A549 (cell line): ENCODE measurements around the gene POLR2C. TPM values are rescaled to one million over a fixed set of nuclear protein-coding genes. Genes with fewer than 3 reads are reported as not detected.

Experiments
- ATAC-seq, 2 experiments: fragments of 200-7000 bp in 1 of 2; fragments of >200 bp in 1 of 2; cut with Nextera tagmentation in 1 of 2; cut with Tn5 transposase in 1 of 2; 3 replicates each; pipeline versions ENCODE4 v1.8.0 to v1.9.1; 2018 to 2020; ENCODE audit warnings: mild to moderate bottlenecking in 1 of 2, moderate library complexity in 1 of 2
- CTCF ChIA-PET: fragments of 300-600 bp; sonication (Branson Sonifier 250); formaldehyde crosslinking; extraction: SDS; loops from one replicate; lab custom pipeline; 2021; ENCODE audit warnings: antibody characterized with exemption, inconsistent platforms; lab: Yijun Ruan, JAX
- POLR2A ChIA-PET: fragments of 350-600 bp; formaldehyde crosslinking; extraction: SDS; loops from one replicate; lab custom pipeline; 2021; ENCODE audit warnings: antibody characterized with exemption, inconsistent platforms; lab: Yijun Ruan, JAX
- DNase-seq, 2 experiments: peaks; one replicate each; pipeline versions ENCODE4 v3.0.0 to v3.0.0-alpha.2; 2011 to 2016; ENCODE audit warnings: low read depth in 1 of 2, low spot score in 1 of 2
- FAIRE-seq: peaks from 2 replicates; lab custom pipeline; 2011; peaks lifted over from hg19 to GRCh38; lab: Jason Lieb, UNC
- H3K27ac ChIP-seq, 2 experiments: fragments of >200 bp; sonication (Bioruptor Twin); formaldehyde crosslinking; 3 replicates each; pipeline ENCODE4 v1.5.1; 2016 to 2017
- H3K4me1 ChIP-seq: fragments of >200 bp; sonication (Bioruptor Twin); formaldehyde crosslinking; 3 replicates; pipeline ENCODE4 v1.6.1; 2016
- H3K4me2 ChIP-seq: fragments of >200 bp; sonication (Bioruptor Twin); formaldehyde crosslinking; 3 replicates; pipeline ENCODE4 v1.6.1; 2016
- H3K4me3 ChIP-seq: fragments of >200 bp; sonication (Bioruptor Twin); formaldehyde crosslinking; 3 replicates; pipeline ENCODE4 v1.5.1; 2016
- H3K9me3 ChIP-seq: fragments of >200 bp; sonication (Bioruptor Twin); formaldehyde crosslinking; 3 replicates; pipeline ENCODE4 v1.6.1; 2016
- ATOH8 ChIP-seq: fragments of 250-450 bp; sonication (Bioruptor Pico); IDR thresholded peaks from 2 replicates; pipeline ENCODE4 v1.5.0; 2020; ENCODE audit warnings: low read depth, mild to moderate bottlenecking, moderate library complexity
- BCL3 ChIP-seq: fragments of >200 bp; sonication (Bioruptor Twin); formaldehyde crosslinking; IDR thresholded peaks from 3 replicates; pipeline ENCODE4 v1.6.1; 2016
- CBX2 ChIP-seq: fragments of 200-600 bp; sonication (generic); IDR thresholded peaks from 2 replicates; pipeline ENCODE4 v1.6.1; 2016; ENCODE audit warnings: low read depth, mild to moderate bottlenecking, borderline replicate concordance
- CBX8 ChIP-seq: fragments of 200-600 bp; sonication (generic); IDR thresholded peaks from 2 replicates; pipeline ENCODE4 v1.6.1; 2016
- CHD2 ChIP-seq: fragments of 150-350 bp; IDR thresholded peaks from 2 replicates; pipeline ENCODE4 v1.6.1; 2014; ENCODE audit warnings: low read length; ENCODE audit not compliant: partially characterized antibody
- CHD4 ChIP-seq: fragments of 200-600 bp; sonication (generic); IDR thresholded peaks from 2 replicates; pipeline ENCODE4 v1.6.1; 2016; ENCODE audit warnings: antibody characterized with exemption, mild to moderate bottlenecking, borderline replicate concordance
- EHF ChIP-seq: fragments of 250-450 bp; sonication (Bioruptor Pico); IDR thresholded peaks from 2 replicates; pipeline ENCODE4 v1.5.0; 2020; ENCODE audit warnings: mild to moderate bottlenecking
- ELK1 ChIP-seq: fragments of 150-350 bp; IDR thresholded peaks from 2 replicates; pipeline ENCODE4 v1.6.1; 2014; ENCODE audit warnings: low read depth, mild to moderate bottlenecking, low read length
- FOSB ChIP-seq: fragments of 250-450 bp; sonication (Bioruptor Pico); IDR thresholded peaks from 2 replicates; pipeline ENCODE4 v1.5.0; 2020; ENCODE audit warnings: mild to moderate bottlenecking, moderate library complexity
- FOSL2 ChIP-seq, 2 experiments: fragments of 450-650 bp in 1 of 2; fragments of >200 bp in 1 of 2; sonication (Bioruptor Twin) in 1 of 2; formaldehyde crosslinking; IDR thresholded peaks; 2 replicates each; pipeline versions ENCODE4 v1.5.0 to v1.6.1; 2016 to 2020; ENCODE audit warnings: mild to moderate bottlenecking in 1 of 2, moderate library complexity in 1 of 2
- FOXS1 ChIP-seq: fragments of 250-450 bp; sonication (Bioruptor Pico); IDR thresholded peaks from 2 replicates; pipeline ENCODE4 v1.5.0; 2020; ENCODE audit warnings: mild to moderate bottlenecking, moderate library complexity
- HES2 ChIP-seq: fragments of >200 bp; sonication (Bioruptor Twin); formaldehyde crosslinking; IDR thresholded peaks from 2 replicates; pipeline ENCODE4 v1.6.1; 2016
- HEYL ChIP-seq: fragments of 250-450 bp; sonication (Bioruptor Pico); IDR thresholded peaks from 2 replicates; pipeline ENCODE4 v1.8.0; 2021; ENCODE audit warnings: mild to moderate bottlenecking, moderate library complexity
- JUN ChIP-seq, 2 experiments: fragments of >200 bp; sonication (Bioruptor Twin); formaldehyde crosslinking; IDR thresholded peaks; 2 replicates in 1 of 2; 3 replicates in 1 of 2; pipeline ENCODE4 v1.6.1; 2016 to 2017
- JUNB ChIP-seq: fragments of >200 bp; sonication (Bioruptor Twin); formaldehyde crosslinking; IDR thresholded peaks from 2 replicates; pipeline ENCODE4 v1.6.1; 2016
- KDM5A ChIP-seq: fragments of 200-600 bp; sonication (generic); IDR thresholded peaks from 2 replicates; pipeline ENCODE4 v1.6.1; 2016; ENCODE audit warnings: antibody characterized with exemption, mild to moderate bottlenecking
- MAX ChIP-seq: IDR thresholded peaks from 2 replicates; pipeline ENCODE4 v1.6.1; 2012
- MYC ChIP-seq: IDR thresholded peaks from 2 replicates; pipeline ENCODE4 v1.6.1; 2012; ENCODE audit warnings: mild to moderate bottlenecking, inconsistent platforms, low read length, improper control_type of control experiment, borderline replicate concordance
- NFE2L2 ChIP-seq: fragments of 150-350 bp; conservative IDR thresholded peaks from 2 replicates; pipeline ENCODE4 v1.6.1; 2014; ENCODE audit warnings: low read length
- NPAS2 ChIP-seq: fragments of 250-450 bp; sonication (Bioruptor Pico); IDR thresholded peaks from 2 replicates; pipeline ENCODE4 v1.8.0; 2022; ENCODE audit warnings: mild to moderate bottlenecking, moderate library complexity, borderline replicate concordance
- POLR2A ChIP-seq: IDR thresholded peaks from 2 replicates; pipeline ENCODE4 v1.6.1; 2012; ENCODE audit warnings: mild to moderate bottlenecking, low read length
- RARB ChIP-seq: fragments of 250-450 bp; sonication (Bioruptor Pico); IDR thresholded peaks from 2 replicates; pipeline ENCODE4 v1.8.0; 2021; ENCODE audit warnings: mild to moderate bottlenecking, moderate library complexity
- RCOR1 ChIP-seq: fragments of 150-350 bp; IDR thresholded peaks from 2 replicates; pipeline ENCODE4 v1.6.1; 2014; ENCODE audit warnings: antibody characterized with exemption, low read length, low read depth
- REST ChIP-seq: fragments of 200-600 bp; sonication (generic); IDR thresholded peaks from 2 replicates; pipeline ENCODE4 v1.6.1; 2016; ENCODE audit warnings: antibody characterized with exemption, mild to moderate bottlenecking, moderate library complexity
- RFX5 ChIP-seq: fragments of 450-650 bp; IDR thresholded peaks from 2 replicates; pipeline ENCODE4 v1.7.1; 2014; ENCODE audit warnings: antibody characterized with exemption, mild to moderate bottlenecking, moderate library complexity
- RNF2 ChIP-seq: fragments of 200-600 bp; sonication (generic); IDR thresholded peaks from 2 replicates; pipeline ENCODE4 v1.6.1; 2016; ENCODE audit warnings: low read depth, mild to moderate bottlenecking, antibody characterized with exemption, moderate library complexity, borderline replicate concordance
- TFCP2L1 ChIP-seq: fragments of 250-450 bp; sonication (Bioruptor Pico); IDR thresholded peaks from 2 replicates; pipeline ENCODE4 v1.5.0; 2021; ENCODE audit warnings: mild to moderate bottlenecking
- ZC3H11A ChIP-seq: fragments of 450-650 bp; IDR thresholded peaks from 2 replicates; pipeline ENCODE4 v1.6.1; 2014; ENCODE audit warnings: antibody characterized with exemption, mild to moderate bottlenecking
- ZFP36 ChIP-seq: fragments of 450-650 bp; IDR thresholded peaks from 2 replicates; pipeline ENCODE4 v1.6.1; 2014; ENCODE audit warnings: borderline replicate concordance; ENCODE audit not compliant: partially characterized antibody
- ZNF302 ChIP-seq: fragments of 250-450 bp; sonication (Bioruptor Pico); IDR thresholded peaks from 2 replicates; pipeline ENCODE4 v1.9.0; 2021; ENCODE audit warnings: inconsistent platforms, mild to moderate bottlenecking, moderate library complexity
- WGBS: methylation state at CpG from one replicate; pipeline ENCODE4 v1.1.6; 2017; ENCODE audit errors: missing lambda C conversion rate; 5-methylcytosine and 5-hydroxymethylcytosine counted together
- polyA plus RNA-seq, 4 experiments: library from polyadenylated mRNA; depleted of rRNA in 3 of 4; stranded (reverse); fragments of >200 nt; fragmentation: RNase III in 1 of 4; extraction: RNeasy Plus Mini Kit Qiagen cat#74134 plus additional on column Dnase treatment in 1 of 4; gene quantifications; 2 replicates in 3 of 4; 3 replicates in 1 of 4; pipeline ENCODE4 v1.2.3, GENCODE V29; 2011 to 2017

The POLR2C gene
- polyA plus RNA-seq, 2 of the 4 experiments (the other 2 are of a cell fraction) = 148 to 229 TPM

- no peak for FAIRE-seq
- 82% methylated on average over 4 of the region's 4 CpGs for WGBS
- TF ChIP-seq REST (no peak), RARB (CRISPR knock-in tag) (no peak), NPAS2 (CRISPR knock-in tag) (no peak), CHD4 (no peak), ATOH8 (CRISPR knock-in tag) (no peak), CBX8 (no peak), FOSB (CRISPR knock-in tag) (no peak), JUN (IDR thresholded peaks at IDR 0.05) (no peak), ELK1 (no peak), MYC (no peak), ZNF302 (CRISPR knock-in tag) (no peak), BCL3 (no peak), RFX5 (no peak), CBX2 (no peak), FOSL2 (IDR thresholded peaks at IDR 0.05) (no peak), FOSL2 (CRISPR knock-in tag; IDR thresholded peaks at IDR 0.05) (no peak), MAX (no peak), NFE2L2 (no peak), ZC3H11A (no peak), KDM5A (no peak), HEYL (CRISPR knock-in tag) (no peak)
- TF ChIP-seq, all 56 proteins: peak for 0
- ATAC-seq (no peak), DNase-seq (no peak)
- Histone ChIP-seq H3K4me2 (no peak overlapping the region), H3K9me3 (no peaks in the 10 kb centered on the region), H3K4me1 (no peaks in the 10 kb centered on the region), H3K27ac (no peak overlapping the region), H3K4me3 (no peak overlapping the region)
- ChIA-PET POLR2A (no interaction called here), CTCF (interaction anchor here (1.1 to 22.0 kb wide), 2 partner anchors 28 to 32 kb away, joined by 3 to 194 read pairs; partner anchors contain the start of gene POLR2C)
Measured at GRCh38 chr16:57493767-57494166, 31.3 kb downstream of the POLR2C start.

GRCh38 chr16:57497121-57497520, 34.6 kb downstream of the POLR2C start:
- FAIRE-seq = no peak
- H3K4me2 ChIP-seq = no peak overlapping the region
- H3K27ac ChIP-seq = no peak overlapping the region
- no peak overlapping the region for H3K4me3 ChIP-seq
- POLR2A ChIA-PET = no interaction called here
- ATAC-seq = no peak
- 84% methylated on average over 13 of the region's 13 CpGs for WGBS
- CTCF ChIA-PET = interaction anchor here (1.6 to 22.0 kb wide), 3 partner anchors 10 to 24 kb away, joined by 4 to 194 read pairs (median 8); no protein-coding TSS in a partner anchor
- no peak for DNase-seq
- H3K4me1 ChIP-seq = peaks cover under 1% of the 10 kb centered on the region; the same call in 1 of the 3 replicates
- H3K9me3 ChIP-seq = no peaks in the 10 kb centered on the region
- TF ChIP-seq EHF (CRISPR knock-in tag) (no peak), TFCP2L1 (CRISPR knock-in tag) (no peak), RNF2 (no peak), FOXS1 (CRISPR knock-in tag) (no peak), ZC3H11A (no peak), ATOH8 (CRISPR knock-in tag) (no peak), ZFP36 (no peak), FOSL2 (IDR thresholded peaks at IDR 0.05) (no peak), FOSL2 (CRISPR knock-in tag; IDR thresholded peaks at IDR 0.05) (no peak), HES2 (no peak), JUNB (no peak), CHD2 (no peak), MAX (no peak), POLR2A (no peak), RCOR1 (no peak)
